Prostate gland (tissue), 2 donors: Measurements from ENCODE around the gene UBR4. TPM values are rescaled to one million over a fixed set of nuclear protein-coding genes. Genes with fewer than 3 reads are reported as not detected.
A peak's percentile ranks its signal among the peaks of the same experiment; 100 is the strongest.

Experiments
- DNase-seq: peaks from one replicate; pipeline ENCODE4 v3.0.0-alpha.2; 2019; ENCODE audit warnings: low spot score
- H3K27ac ChIP-seq, 2 donors: fragments of 200-600 bp; sonication (generic); 2 replicates each; pipeline ENCODE4 v1.5.1; 2017 to 2019
- H3K27me3 ChIP-seq: fragments of 200-600 bp; sonication (generic); replicated peaks from 2 replicates; pipeline ENCODE4 v1.5.1; 2019; ENCODE audit not compliant: insufficient read depth
- H3K36me3 ChIP-seq, 2 donors: fragments of 200-600 bp; sonication (generic); 1 replicate in 1 of 2; 2 replicates in 1 of 2; pipeline versions ENCODE4 v1.5.1 to v1.8.1; 2017 to 2019
- H3K4me1 ChIP-seq: fragments of 200-600 bp; sonication (generic); replicated peaks from 2 replicates; pipeline ENCODE4 v1.5.1; 2019
- H3K4me3 ChIP-seq, 2 donors: fragments of 200-600 bp; sonication (generic); 2 replicates each; pipeline ENCODE4 v1.5.1; 2017 to 2019
- H3K9me3 ChIP-seq: fragments of 200-600 bp; sonication (generic); 2 replicates; pipeline ENCODE4 v1.5.1; 2017
- CTCF ChIP-seq, 4 experiments: fragments of 200-600 bp in 2 of 4; fragments of 450-650 bp in 2 of 4; sonication (generic) in 2 of 4; IDR thresholded peaks; 1 replicate in 3 of 4; 2 replicates in 1 of 4; pipeline ENCODE4 v1.5.1; 2016 to 2019; ENCODE audit warnings: antibody characterized with exemption in 4 of 4, mild to moderate bottlenecking in 2 of 4, moderate library complexity in 2 of 4
- POLR2A ChIP-seq: fragments of 450-650 bp; IDR thresholded peaks from one replicate; pipeline ENCODE4 v1.6.1; 2016; ENCODE audit warnings: antibody characterized with exemption, mild to moderate bottlenecking
- POLR2AphosphoS5 ChIP-seq: sonication (generic); formaldehyde crosslinking; IDR thresholded peaks from one replicate; pipeline ENCODE4 v1.6.1; 2017; ENCODE audit warnings: antibody characterized with exemption
- WGBS: methylation state at CpG from one replicate; pipeline ENCODE4 v1.1.5; 2018; 5-methylcytosine and 5-hydroxymethylcytosine counted together
- intact Hi-C: fragments of 100-400 bp; cut with DNase I; formaldehyde crosslinking; loops from one replicate; pipeline ENCODE4 v1.14.2; 2022
- total RNA-seq, 2 donors: library from RNA; depleted of rRNA; stranded (reverse); fragments of >200 nt; gene quantifications; one replicate each; pipeline ENCODE4 v1.1.0, GENCODE V29; 2016

UBR4 gene
- total RNA-seq, 2 donors from 2014 or later: 93.5 to 311 TPM

GRCh38 chr1:19035377-19036040 lies 174.6 kb downstream of the UBR4 start:
- Histone ChIP-seq H3K9me3 (no peaks in the 10 kb centered on the region), H3K4me3 (no peak overlapping the region), H3K27ac (peak overlapping the region; percentile 17 to 72), H3K27me3 (no peaks in the 10 kb centered on the region), H3K4me1 (peaks cover 6% of the 10 kb centered on the region), H3K36me3 (no peaks in the 10 kb centered on the region)
- WGBS: 77% methylated on average over 7 of the region's 7 CpGs
- no peak for TF ChIP-seq CTCF (IDR thresholded peaks at IDR 0.05)
- no peak for TF ChIP-seq POLR2A
- no peak for TF ChIP-seq POLR2AphosphoS5
- DNase-seq: no peak
- intact Hi-C loops: no loop called here

- no peak overlapping the region for H3K4me3 ChIP-seq
- intact Hi-C loops: no loop called here
- 83% methylated on average over 9 of the region's 10 CpGs for WGBS
- H3K4me1 ChIP-seq: peaks cover 6% of the 10 kb centered on the region
- peak overlapping the region; percentile 61 to 72 for H3K27ac ChIP-seq
- TF ChIP-seq POLR2A: no peak
- no peak for TF ChIP-seq CTCF (IDR thresholded peaks at IDR 0.05)
- no peak for TF ChIP-seq POLR2AphosphoS5
- no peaks in the 10 kb centered on the region for H3K36me3 ChIP-seq
- no peak for DNase-seq
- no peaks in the 10 kb centered on the region for H3K27me3 ChIP-seq
- no peaks in the 10 kb centered on the region for H3K9me3 ChIP-seq
These were observed 175.3 kb downstream of the UBR4 start for GRCh38 chr1:19034721-19035120.

- no peaks in the 10 kb centered on the region for H3K27me3 ChIP-seq
- intact Hi-C loops: no loop called here
- H3K4me1 ChIP-seq: peaks cover 6% of the 10 kb centered on the region
- peak overlapping the region; percentile 61 to 72 for H3K27ac ChIP-seq
- H3K9me3 ChIP-seq: no peaks in the 10 kb centered on the region
- DNase-seq: peak; percentile 84
- no peak overlapping the region for H3K4me3 ChIP-seq
- H3K36me3 ChIP-seq: no peaks in the 10 kb centered on the region
- WGBS: 43% methylated on average over 22 of the region's 22 CpGs
- TF ChIP-seq CTCF (IDR thresholded peaks at IDR 0.05) (no peak), POLR2A (peak; percentile 32), POLR2AphosphoS5 (peak; percentile 78)
These were observed 176.0 kb downstream of the UBR4 start for GRCh38 chr1:19033926-19034680.

- H3K27ac ChIP-seq: peak overlapping the region; percentile 47 to 51
- no peak for TF ChIP-seq CTCF (IDR thresholded peaks at IDR 0.05)
- WGBS: 88% methylated on average over 8 of the region's 8 CpGs
- H3K9me3 ChIP-seq: no peaks in the 10 kb centered on the region
- no peak overlapping the region for H3K4me3 ChIP-seq
- H3K4me1 ChIP-seq: peaks cover 6% of the 10 kb centered on the region
- H3K27me3 ChIP-seq: no peaks in the 10 kb centered on the region
- intact Hi-C loops: no loop called here
- H3K36me3 ChIP-seq: no peaks in the 10 kb centered on the region
- no peak for DNase-seq
These were observed 176.6 kb downstream of the UBR4 start for GRCh38 chr1:19033515-19033839.
